CD4-positive, alpha-beta T cell (primary cell): ENCODE measurements around the gene EXO1. TPM values are rescaled to one million over a fixed set of nuclear protein-coding genes. Genes with fewer than 3 reads are reported as not detected.

Source experiments
- ATAC-seq: fragments of 200-7000 bp; cut with Tn5 transposase; one replicate; pipeline ENCODE4 v1.10.0; 2022; ENCODE audit warnings: mild to moderate bottlenecking; ENCODE audit not compliant: poor library complexity
- CTCF ChIA-PET: fragments of 350-600 bp; sonication (Branson Sonifier 250); formaldehyde crosslinking; loops from one replicate; lab custom pipeline; 2021; ENCODE audit warnings: antibody characterized with exemption, inconsistent platforms; lab: Charles Lee
- POLR2A ChIA-PET: fragments of 350-600 bp; sonication (Branson Sonifier 250); formaldehyde crosslinking; loops from one replicate; lab custom pipeline; 2021; ENCODE audit warnings: antibody characterized with exemption, inconsistent platforms; lab: Charles Lee
- DNase-seq, 14 experiments: peaks; one replicate each; pipeline ENCODE4 v3.0.0-alpha.2; 2013 to 2020; ENCODE audit warnings: mixed read lengths in 2 of 14
- H3K27ac ChIP-seq, 2 donors: one replicate each; pipeline versions ENCODE4 v1.5.1 to v1.7.0; 2013; ENCODE audit warnings: low read length in 2 of 2, low read depth in 1 of 2, mild to moderate bottlenecking in 1 of 2
- H3K27me3 ChIP-seq, 2 experiments: 1 replicate in 1 of 2; 2 replicates in 1 of 2; pipeline versions ENCODE4 v1.6.1 to v1.7.0; 2013; ENCODE audit warnings: low read length in 2 of 2, control low read depth in 1 of 2, mild to moderate bottlenecking in 1 of 2, moderate library complexity in 1 of 2; ENCODE audit not compliant: insufficient read depth in 2 of 2, control insufficient read depth in 1 of 2
- H3K36me3 ChIP-seq: one replicate; pipeline ENCODE4 v1.6.1; 2013; ENCODE audit warnings: low read length, control low read depth; ENCODE audit not compliant: insufficient read depth
- H3K4me1 ChIP-seq: one replicate; pipeline ENCODE4 v1.6.1; 2013; ENCODE audit warnings: low read length, control low read depth; ENCODE audit not compliant: insufficient read depth
- H3K4me3 ChIP-seq: one replicate; pipeline ENCODE4 v1.5.1; 2013; ENCODE audit warnings: mild to moderate bottlenecking, low read length, moderate library complexity
- H3K9me3 ChIP-seq, 2 experiments: 1 replicate in 1 of 2; 2 replicates in 1 of 2; pipeline versions ENCODE4 v1.6.1 to v1.7.0; 2013; ENCODE audit warnings: low read length in 2 of 2, mild to moderate bottlenecking in 2 of 2, control low read depth in 1 of 2, moderate library complexity in 1 of 2; ENCODE audit not compliant: control insufficient read depth in 1 of 2, insufficient read depth in 1 of 2
- H3K27ac Mint-ChIP-seq: one replicate; pipeline ENCODE4 v1.8.0; 2020; ENCODE audit warnings: mixed read lengths
- H3K27me3 Mint-ChIP-seq: one replicate; pipeline ENCODE4 v1.8.0; 2021; ENCODE audit warnings: mixed read lengths
- H3K36me3 Mint-ChIP-seq: one replicate; pipeline ENCODE4 v1.8.0; 2021; ENCODE audit warnings: low read depth, mixed read lengths
- H3K4me1 Mint-ChIP-seq: one replicate; pipeline ENCODE4 v1.8.0; 2021; ENCODE audit warnings: low read depth, mixed read lengths
- H3K4me3 Mint-ChIP-seq: one replicate; pipeline ENCODE4 v1.8.0; 2020; ENCODE audit warnings: mild to moderate bottlenecking, mixed read lengths
- H3K9me3 Mint-ChIP-seq: one replicate; pipeline ENCODE4 v1.8.0; 2020; ENCODE audit warnings: mixed read lengths
- CTCF ChIP-seq: fragments of 200-600 bp; IDR thresholded peaks from one replicate; pipeline ENCODE4 v1.8.0; 2022; ENCODE audit warnings: antibody characterized with exemption, mild to moderate bottlenecking
- intact Hi-C, 2 experiments: fragments of 100-400 bp; cut with DNase I in 1 of 2; cut with micrococcal nuclease in 1 of 2; formaldehyde crosslinking; loops; one replicate each; pipeline versions ENCODE4 v1.15.1 to v1.9.0; 2023 to 2025; cut with DNase I, micrococcal nuclease
- total RNA-seq, 174 experiments: library from RNA in 2 of 174; stranded (reverse) in 2 of 174; gene quantifications; one replicate each; pipeline ENCODE4 v1.2.3 and lab custom pipeline; 2021 to 2026

EXO1 gene
- total RNA-seq, 2 experiments from 2014 or later = 0.25 to 1.1 TPM

- no peak overlapping the region for H3K4me3 Mint-ChIP-seq
Measured at GRCh38 chr1:241813768-241814320, 34.2 kb upstream of the EXO1 start.

GRCh38 chr1:241816008-241816407, 32.0 kb upstream of the EXO1 start:
- no peaks in the 10 kb centered on the region for H3K36me3 Mint-ChIP-seq
- TF ChIP-seq CTCF = no peak
- no peak overlapping the region for H3K4me3 ChIP-seq
- no peak overlapping the region for H3K27ac Mint-ChIP-seq
- no peaks in the 10 kb centered on the region for H3K4me1 Mint-ChIP-seq
- CTCF ChIA-PET = interaction anchor here (0.7 to 1.0 kb wide), 2 partner anchors 10 to 872 kb away, joined by 3 read pairs; no protein-coding TSS in a partner anchor
- intact Hi-C loops = no loop called here
- POLR2A ChIA-PET = no interaction called here
- H3K36me3 ChIP-seq = no peaks in the 10 kb centered on the region
- no peaks in the 10 kb centered on the region for H3K27me3 ChIP-seq
- DNase-seq = no peak
- no peak overlapping the region for H3K4me3 Mint-ChIP-seq
- H3K27me3 Mint-ChIP-seq = no peaks in the 10 kb centered on the region
- H3K9me3 ChIP-seq = no peaks in the 10 kb centered on the region
- no peak for ATAC-seq
- H3K27ac ChIP-seq = no peak overlapping the region
- H3K9me3 Mint-ChIP-seq = no peaks in the 10 kb centered on the region
- no peaks in the 10 kb centered on the region for H3K4me1 ChIP-seq

More at GRCh38 chr1:241813768-241814320, 34.2 kb upstream of the EXO1 start:
- Mint-ChIP-seq H3K9me3 (no peaks in the 10 kb centered on the region), H3K4me1 (no peaks in the 10 kb centered on the region), H3K27ac (no peak overlapping the region), H3K36me3 (no peaks in the 10 kb centered on the region), H3K27me3 (no peaks in the 10 kb centered on the region)
- ATAC-seq = no peak
- no peak overlapping the region for H3K4me3 ChIP-seq
- H3K27ac ChIP-seq = no peak overlapping the region
- H3K4me1 ChIP-seq = no peaks in the 10 kb centered on the region
- no peaks in the 10 kb centered on the region for H3K9me3 ChIP-seq
- no peak for DNase-seq
- no peak for TF ChIP-seq CTCF
- intact Hi-C loops = no loop called here
- no peaks in the 10 kb centered on the region for H3K36me3 ChIP-seq
- POLR2A ChIA-PET = no interaction called here
- CTCF ChIA-PET = no interaction called here
- H3K27me3 ChIP-seq = no peaks in the 10 kb centered on the region

GRCh38 chr1:241817331-241817792, 30.6 kb upstream of the EXO1 start:
- no peak overlapping the region for H3K4me3 ChIP-seq
- H3K4me1 ChIP-seq = no peaks in the 10 kb centered on the region
- ChIA-PET POLR2A (no interaction called here), CTCF (no interaction called here)
- DNase-seq (no peak), ATAC-seq (no peak)
- no peak overlapping the region for H3K27ac ChIP-seq
- intact Hi-C loops = no loop called here
- H3K27ac Mint-ChIP-seq = no peak overlapping the region
- H3K27me3 Mint-ChIP-seq = no peaks in the 10 kb centered on the region
- no peaks in the 10 kb centered on the region for H3K4me1 Mint-ChIP-seq
- no peaks in the 10 kb centered on the region for H3K36me3 ChIP-seq
- no peaks in the 10 kb centered on the region for H3K36me3 Mint-ChIP-seq
- H3K9me3 Mint-ChIP-seq = no peaks in the 10 kb centered on the region
- TF ChIP-seq CTCF = no peak
- no peaks in the 10 kb centered on the region for H3K27me3 ChIP-seq
- H3K9me3 ChIP-seq = no peaks in the 10 kb centered on the region
- H3K4me3 Mint-ChIP-seq = no peak overlapping the region
